GM19240 (cell line): ENCODE results near the gene EDEM2.
"Not testable (repeated sequence)": the region's sequence is repeated elsewhere in the genome, so short reads cannot be mapped to it uniquely, and the experiment has no call there.

Experiments
- DNase-seq: peaks from one replicate; pipeline ENCODE4 v3.0.0; 2011; ENCODE audit warnings: low spot score; ENCODE audit not compliant: insufficient read length

The EDEM2 gene

DNA sequence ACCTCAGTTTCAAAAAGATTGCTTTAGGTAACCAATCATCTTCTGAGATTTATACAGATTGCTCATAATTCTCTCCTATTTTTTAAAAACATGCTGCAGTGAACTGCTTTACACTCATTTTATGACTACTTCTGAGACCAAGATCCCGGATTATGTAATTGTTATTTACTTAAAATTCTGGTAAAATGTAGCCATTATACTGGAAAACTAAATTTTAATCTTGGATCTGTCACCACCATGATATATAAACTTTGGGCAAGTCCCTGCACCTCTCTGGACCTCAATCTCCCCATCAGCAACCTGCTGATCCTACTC, 24.3 kb upstream of the EDEM2 start:
- no peak for DNase-seq

DNA sequence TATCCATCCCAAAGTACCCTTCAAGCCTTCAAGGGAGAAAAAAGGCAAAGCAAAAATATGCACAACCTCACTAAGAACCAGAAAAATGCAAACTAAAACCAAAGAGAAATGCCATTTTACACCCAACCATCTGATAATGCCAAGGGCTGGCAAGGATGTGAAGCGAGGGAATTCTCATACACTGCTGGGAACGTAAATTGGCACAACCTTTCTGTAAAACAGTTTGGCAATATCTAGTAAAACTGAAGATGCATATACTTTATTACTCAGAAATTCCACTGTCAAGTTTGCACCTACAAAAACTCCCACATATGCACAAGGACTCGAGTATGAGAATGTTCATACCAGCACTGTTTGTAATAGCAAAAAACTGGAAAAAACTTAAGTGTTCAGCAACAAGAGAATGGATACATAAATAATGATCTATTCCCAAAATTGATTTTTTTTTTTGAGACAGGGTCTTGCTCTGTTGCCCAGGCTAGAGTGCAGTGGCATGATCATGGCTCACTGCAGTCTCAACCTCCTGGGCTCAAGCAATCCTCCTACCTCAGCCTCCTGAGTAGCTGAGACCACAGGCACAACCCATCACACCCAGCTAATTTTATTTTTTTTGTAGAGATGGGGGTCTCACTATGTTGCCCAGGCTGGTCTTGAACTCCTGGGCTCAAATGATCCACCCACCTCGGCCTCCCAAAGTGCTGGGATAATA, 21.7 kb upstream of the EDEM2 start:
- not testable (repeated sequence) for DNase-seq

DNA sequence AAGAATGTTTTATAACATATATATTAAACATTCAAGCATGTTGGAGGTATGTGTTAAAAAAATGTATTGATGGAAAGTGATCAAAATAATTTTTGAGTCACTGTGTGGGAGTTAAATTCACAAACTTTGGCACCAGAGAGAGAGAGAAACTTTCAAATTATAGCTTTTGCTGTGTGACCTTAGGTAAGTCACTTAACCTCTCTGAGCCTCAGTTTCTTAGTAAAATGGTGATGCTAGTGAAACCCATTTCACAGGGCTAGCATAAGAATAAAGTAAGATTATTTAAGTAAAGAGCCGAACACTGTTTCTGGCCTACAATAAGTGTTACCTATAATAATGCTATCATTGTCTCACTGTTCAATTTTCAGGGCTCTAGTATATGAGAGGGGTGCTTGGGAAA, 20.7 kb upstream of the EDEM2 start:
- DNase-seq: no peak

DNA sequence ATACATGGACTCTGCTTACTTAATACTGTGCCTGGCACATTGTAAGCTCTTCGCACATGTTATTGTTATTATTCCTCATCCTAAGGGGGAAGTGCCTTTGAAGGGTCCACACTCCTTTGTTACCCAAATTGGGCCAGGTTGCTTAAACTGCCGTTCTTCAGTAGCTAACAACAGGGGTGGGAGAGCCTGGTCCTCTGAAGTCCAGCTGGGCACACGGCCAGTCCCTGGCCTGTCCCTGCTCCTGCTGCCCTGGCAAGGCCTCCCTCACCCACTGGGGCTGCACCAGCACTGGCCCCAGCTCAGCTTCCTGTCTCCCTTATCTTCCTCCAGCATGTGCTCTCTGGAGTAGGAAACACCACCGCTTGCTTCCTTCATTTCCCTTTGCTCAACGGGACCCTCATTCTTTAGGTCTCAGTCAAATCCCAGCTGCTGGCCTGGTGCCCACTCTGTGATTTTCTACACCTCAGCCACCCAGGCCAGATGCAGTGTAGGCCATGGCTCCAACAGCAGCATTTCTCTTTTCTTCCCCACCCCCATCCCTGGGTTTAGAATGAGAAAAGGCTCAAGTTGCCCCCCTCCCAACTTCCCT, 19.2 kb upstream of the EDEM2 start:
- no peak for DNase-seq

DNA sequence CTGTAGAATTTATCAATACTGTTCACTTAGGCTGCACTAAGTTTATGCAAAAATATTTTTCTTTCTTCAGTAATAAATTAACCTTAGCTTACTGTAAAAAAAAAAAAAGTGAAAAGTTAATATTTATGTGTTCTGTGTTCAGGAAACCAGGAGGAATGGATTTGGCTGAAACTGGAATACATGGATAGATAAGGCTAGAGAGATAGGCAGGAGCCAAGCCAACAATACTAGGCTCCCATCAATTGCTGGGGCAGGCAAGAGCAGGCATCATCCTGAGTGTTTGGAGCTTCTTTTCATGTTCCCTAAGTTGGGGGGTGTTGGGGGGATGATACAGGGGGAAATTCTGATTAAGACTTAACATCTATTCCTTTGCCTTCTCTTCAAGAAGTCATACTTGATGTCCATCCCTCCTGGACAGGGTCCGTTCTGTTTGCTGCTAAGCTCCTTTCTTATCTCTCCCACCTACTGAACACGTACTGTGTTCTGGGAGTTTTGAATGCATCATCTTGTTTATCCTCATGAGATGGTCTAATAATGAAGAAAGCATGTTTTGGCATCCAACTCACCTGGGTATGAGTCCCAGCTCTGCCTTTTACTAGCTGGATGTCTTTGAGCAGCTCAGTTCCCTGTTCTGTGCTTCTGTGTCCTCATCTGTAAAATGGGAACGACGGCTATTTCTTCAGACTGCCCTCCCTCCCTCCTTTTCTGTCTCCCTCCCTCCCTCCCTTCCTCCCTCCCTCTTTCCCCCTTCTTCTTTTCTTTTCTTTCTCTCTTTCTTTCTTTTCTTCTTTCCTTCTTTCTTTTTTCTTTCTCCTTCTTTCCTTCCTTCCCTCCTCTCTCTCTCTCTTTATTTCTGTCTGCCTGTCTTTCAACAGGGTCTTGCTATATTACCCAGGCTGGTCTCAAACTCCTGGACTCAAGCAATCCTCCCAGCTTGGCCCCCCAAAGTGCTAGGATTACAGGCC, 18.4 kb upstream of the EDEM2 start:
- no peak for DNase-seq

DNA sequence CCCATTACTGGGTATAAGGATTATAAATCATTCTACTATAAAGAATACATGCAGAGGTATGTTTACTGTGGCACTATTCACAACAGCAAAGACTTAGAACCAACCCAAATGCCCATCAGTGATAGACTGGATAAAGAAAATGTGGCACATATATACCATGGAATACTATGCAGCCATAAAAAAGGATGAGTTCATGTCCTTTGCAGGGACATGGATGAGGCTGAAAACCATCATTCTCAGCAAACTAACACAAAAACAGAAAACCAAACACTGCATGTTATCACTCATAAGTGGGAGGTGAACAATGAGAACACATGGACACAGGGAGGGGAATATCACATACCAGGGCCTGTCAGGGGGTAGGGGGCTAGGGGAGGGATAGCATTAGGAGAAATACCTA, 17.4 kb upstream of the EDEM2 start:
- not testable (repeated sequence) for DNase-seq

DNA sequence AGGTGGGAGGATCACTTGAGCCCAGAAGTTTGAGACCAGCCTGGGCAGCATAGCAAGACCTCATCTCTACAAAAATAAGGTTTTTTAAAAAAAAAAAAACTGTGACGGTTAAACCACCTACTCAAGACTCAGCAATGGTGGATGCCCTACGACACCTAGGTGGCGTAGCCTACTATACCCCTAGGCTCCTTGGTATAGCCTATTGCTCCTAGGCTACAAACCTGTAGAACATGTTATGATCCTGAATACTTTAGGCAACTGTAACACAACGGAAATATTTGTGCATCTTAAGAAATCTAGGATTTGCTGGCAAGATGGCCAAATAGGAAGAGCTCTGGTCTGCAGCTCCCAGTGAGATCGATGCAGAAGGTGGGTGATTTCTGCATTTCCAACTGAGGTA, 13.2 kb upstream of the EDEM2 start:
- DNase-seq: not testable (repeated sequence)

DNA sequence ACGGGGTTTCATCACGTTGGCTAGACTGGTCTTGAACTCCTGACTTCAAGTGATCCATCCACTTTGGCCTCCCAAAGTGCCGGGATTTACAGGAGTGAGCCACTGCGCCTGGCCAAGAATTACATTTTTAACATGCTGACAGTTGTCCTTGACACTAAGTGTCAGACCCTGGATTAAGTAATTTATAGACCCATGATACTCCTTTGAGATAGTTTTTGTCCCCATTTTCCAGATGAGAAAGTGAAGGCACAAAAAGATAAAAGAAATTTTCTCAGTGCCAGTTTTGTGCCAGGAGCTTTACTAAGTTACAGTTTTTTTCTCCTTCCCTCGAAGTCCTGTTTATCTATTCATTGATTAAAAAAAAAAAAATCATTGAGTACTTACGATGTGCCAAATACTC, 9.8 kb upstream of the EDEM2 start:
- no peak for DNase-seq

DNA sequence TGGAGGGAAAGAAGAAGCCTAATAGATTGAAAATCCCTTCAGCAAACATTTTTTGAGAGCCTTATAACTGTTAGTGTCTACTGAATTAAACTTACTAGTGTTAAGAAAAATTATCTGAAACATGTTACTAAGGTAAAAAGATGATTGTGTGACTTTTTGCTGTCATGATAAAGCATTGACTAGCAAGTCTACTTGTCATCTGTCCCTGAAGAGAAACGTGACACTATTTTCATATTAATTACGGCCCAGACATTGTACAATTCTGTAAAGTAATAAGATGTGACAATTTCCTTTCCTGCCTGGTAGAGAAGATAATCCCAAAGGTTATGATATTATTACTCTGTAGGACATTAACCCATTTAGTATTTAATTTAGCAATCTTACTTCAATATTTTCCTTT, 8.8 kb upstream of the EDEM2 start:
- no peak for DNase-seq

DNA sequence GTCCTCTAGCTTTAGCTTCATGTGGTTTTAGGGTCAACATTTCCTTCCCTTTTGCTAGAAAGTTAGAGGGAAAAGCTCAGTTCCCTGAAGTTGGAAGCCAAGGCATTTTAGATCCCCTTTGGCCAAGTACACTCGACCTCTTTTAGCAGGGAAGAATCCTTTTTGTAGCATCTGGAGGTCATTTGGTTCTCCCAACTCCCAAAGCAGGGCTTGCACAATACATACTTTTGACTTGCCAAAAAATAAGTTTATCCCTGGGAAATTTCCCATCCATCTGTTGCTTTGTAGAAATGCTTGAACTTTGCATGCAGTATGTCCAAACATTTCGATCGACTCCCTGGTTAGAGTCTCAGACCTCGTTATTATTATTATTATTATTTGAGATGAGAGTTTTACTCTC, 4.6 kb upstream of the EDEM2 start:
- no peak for DNase-seq

DNA sequence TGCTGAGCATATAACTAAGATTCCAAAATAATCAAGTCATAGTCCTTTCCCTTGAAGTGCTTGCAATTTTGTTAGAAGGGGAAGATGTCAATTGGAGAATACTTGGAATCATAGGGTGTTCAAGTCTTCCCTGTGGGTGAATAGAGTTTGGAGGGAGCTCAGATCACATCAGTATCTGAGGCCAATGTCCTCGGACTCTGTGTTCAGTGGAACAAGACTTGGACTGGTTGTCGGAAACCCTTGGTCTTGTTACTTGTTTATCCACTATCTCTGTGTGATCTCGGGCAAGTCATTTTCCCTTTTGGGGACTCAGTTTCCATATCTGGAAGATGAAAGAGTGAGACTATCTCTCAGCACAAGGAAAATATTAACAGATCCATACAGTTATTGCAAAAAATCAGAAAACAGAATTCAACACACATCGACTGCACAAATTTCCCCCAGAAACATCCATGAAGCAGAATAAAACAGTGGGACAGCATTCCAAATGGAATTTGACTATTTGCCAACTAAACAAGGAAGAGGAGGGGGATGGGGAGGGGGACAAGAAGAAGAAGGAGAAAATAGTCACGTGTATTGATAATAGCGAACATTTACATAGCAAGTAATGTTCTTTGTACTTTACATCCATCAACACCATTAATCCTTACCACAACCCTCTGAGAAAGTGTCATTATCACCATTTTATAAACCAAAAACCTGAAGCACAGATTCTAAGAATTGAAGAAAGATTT, 3.9 kb upstream of the EDEM2 start:
- DNase-seq: no peak

DNA sequence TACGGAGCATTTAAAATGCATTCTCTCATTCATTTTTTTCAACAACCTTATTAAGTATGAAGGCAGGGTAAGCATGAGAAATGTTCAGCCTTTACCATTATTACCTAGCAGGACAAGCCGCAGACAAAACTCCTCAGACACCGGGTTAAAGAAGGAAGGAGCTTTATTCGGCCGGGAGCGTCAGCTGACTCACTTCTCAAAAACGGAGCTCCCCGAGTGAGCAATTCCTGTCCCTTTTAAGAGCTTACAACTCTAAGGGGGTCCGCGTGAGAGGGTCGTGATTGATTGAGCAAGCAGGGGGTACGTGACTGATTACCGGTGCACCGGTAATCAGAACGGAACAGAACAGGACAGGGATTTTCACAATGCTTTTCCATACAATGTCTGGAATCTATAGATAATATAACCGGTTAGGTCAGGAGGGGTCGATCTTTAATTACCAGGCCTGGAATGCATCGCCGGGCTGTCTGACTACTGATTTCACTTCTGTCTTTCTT, 487 bp upstream of the EDEM2 start:
- DNase-seq: not testable (repeated sequence)

DNA sequence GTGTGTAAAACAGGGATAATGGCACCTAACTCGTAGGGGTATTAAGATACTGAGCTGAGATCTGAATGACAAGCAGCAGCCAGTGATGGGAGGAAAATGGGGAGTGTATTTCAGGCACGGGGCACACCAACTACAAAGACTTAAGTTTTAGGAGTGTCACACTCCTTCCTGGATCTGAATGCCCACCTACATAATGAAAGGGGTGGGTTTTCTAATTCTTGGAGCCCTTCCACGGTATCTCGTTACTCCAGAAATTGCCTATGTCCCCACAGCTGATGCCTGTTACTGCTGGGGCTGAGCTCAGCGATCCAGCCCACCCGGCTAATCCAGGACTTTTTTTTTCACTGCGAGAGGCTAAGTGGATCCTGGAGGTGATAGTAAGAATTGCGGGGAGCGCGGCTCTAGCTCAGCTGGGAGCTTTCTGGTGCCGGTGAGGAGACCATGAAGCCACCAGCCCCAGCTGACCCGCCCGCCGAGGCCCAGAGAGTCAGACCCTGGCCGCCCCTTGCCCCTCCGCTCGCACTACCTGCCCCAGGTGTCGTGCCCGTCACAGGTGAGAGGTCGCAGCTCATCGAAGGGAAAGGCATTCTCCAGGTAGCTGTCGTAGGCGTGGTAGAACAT, 727 bp downstream of the EDEM2 start:
- no peak for DNase-seq

DNA sequence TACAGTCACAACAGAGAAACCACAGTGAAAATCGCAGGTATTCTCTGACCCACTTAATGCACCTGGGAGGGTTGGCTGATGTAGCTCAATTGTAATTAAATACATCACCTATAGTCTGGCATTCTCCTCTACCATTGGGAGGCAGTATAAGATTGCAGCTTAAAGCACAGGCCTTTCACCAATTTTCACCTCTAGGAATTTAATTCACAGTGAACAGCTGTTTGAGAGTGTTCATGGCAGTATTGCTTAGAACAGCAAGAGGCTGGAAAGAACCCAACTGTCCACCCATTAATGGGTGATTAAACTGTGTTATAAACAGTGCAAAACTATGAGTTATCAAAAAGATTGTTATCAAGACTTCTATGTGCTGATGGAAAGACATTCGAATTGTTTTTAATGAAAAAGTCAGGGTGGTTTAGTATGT, 2.0 kb downstream of the EDEM2 start:
- DNase-seq: peak; percentile 23

DNA sequence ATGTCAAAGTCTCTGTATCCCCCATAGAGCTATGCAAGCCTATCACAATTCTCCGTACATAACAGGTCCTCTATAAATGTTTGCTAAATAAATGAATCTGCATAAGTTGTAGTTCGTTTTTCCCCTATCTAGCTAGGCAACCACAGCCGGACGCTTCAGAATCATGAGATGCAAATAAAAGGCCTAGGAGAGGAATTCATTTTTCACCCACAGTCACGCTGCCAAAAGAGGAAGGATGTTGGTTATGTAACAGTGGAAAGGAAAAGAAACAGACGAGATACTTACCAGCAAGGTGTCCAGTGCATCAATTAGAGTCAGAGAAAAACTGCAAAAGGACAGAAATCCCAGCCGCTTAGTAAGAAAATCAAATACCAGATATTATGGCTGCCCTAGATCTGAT, 2.4 kb downstream of the EDEM2 start:
- no peak for DNase-seq

DNA sequence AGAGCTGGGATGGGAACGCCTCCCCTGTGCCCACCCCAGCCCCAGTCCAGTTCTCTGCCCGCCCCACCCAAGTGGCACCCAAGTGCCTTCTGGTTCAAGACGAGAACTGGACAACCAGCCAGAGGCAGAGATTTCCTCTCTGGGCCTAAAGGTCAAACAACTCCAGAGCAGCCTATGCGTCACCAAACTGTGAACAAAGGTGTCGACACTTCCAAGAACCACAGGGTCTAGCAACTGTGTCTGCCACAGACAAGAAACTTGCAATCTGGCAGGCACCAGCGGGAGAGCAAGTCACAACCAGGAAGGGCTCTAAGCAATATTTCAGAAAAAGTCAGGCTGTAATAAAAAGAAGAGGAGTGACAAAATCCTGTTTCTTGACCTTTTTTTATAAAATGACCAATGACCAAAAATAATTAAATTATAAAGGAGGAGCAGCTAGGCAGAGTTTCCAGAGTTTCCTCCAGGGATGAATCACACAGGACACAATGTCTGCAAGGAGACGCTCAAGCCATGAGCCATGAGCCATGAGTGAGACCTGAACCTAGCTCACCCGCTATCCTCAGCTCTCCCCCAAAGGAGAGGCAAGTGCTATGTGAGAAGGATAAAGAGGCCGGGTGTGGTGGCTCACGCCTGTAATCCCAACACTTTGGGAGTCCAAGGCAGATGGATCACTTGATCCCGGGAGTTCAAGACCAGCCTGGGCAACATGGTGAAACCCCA, 11.1 kb downstream of the EDEM2 start:
- no peak for DNase-seq

DNA sequence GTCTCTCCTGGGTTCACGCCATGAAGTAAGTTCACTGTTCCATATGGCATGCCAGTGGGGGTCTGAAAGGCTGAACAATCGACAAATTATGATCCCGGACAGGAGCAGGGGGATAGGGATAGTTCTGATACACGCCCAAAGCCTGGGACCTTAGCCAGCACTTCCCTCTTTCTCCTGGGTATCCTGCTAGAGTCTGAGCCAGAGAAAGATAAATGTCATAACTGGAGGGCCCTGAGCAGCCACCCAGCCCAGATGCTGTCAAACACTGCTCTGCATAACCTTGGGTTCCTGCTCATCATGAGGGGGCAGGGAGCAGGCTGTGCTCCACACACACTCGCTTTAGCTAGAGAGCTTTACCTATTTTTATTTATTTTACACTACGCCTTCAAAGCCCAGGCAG, 12.3 kb downstream of the EDEM2 start:
- no peak for DNase-seq

DNA sequence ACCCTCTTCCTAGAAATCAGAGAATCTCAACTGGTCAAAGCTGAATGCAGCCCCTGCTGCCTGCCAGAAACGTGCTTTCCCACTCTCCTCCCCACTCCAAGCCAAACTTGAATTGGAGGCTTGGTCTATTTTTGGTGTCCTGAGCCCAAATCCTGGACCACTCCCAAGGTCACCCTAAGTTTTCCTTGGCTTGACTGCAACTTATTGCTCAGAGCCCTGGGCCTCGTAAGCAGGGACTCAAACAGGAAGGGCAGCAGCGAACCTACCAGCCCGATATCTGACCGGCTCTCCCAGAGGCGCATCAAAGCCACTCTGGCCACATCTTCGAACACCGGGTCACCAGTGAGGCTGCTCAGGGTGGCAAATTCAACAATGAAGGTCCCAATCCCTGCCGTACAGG, 12.7 kb downstream of the EDEM2 start:
- DNase-seq: no peak

DNA sequence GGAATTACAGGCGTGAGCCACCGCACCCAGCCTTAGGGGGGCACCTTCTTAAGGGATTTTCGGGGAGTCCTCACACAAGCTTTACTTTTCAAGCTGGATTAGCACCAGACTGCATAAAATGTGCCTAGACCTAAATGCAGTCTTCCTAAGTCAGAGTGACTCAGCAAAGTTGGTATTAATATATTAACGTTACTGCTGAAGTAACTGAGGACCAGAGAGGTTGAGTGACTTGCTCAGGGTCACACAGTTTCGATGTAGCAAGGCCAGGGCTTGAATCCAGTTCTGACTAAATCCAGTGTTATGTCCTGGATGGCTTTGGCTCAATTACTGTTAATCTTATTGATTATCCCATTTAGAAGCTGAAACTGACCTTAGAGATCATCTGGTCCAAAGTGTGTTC, 13.4 kb downstream of the EDEM2 start:
- no peak for DNase-seq

DNA sequence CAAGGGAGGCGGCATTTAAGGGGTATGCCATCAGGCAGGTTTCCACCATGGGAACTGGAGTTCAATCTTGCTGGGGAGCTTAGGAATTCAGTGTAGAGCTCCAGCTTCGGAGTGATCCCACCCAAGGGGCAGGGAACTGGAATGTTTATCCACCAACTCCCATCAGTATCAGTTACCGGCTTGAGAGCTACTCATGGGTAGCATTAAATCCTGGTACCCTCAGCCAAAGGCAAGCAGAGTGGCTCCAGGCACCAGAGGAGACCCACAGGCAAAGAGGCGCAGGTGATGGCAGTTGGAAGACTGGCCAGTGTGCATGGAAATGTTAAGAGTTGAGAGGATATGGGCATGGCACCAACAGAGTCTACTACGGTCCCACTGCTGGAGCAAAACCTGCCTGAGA, 14.1 kb downstream of the EDEM2 start:
- DNase-seq: no peak

DNA sequence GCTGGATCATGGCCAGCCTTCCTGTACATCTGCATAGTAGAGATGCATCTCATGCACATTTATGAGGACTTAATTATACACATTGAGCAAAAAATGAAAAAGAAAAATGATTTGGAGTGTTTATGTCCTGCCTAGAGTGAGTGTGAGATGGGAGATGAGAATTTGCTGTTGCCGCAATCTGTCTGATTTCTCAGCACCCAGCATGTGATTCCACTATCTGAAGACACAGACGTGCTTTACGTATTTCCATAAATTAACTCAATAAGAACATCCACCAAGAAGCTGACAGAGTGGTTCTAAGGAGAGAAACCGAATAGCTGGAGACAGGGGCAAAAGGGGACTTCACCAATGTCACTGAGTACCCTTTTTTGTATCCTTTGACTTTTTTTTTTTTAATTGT, 15.2 kb downstream of the EDEM2 start:
- no peak for DNase-seq
